NB4 (cell line): ENCODE data around the gene KCNJ13.

Experiments used
- POLR2A ChIP-seq: IDR thresholded peaks from 2 replicates; pipeline ENCODE4 v1.6.1; 2011; ENCODE audit warnings: mild to moderate bottlenecking; ENCODE audit not compliant: insufficient read length; ENCODE audit errors: extremely low read depth
- TF ChIP-seq, protein P1 (sequence below): IDR thresholded peaks from one replicate; pipeline ENCODE4 v1.5.1; 2012; ENCODE audit warnings: low read depth, low read length

DNA sequence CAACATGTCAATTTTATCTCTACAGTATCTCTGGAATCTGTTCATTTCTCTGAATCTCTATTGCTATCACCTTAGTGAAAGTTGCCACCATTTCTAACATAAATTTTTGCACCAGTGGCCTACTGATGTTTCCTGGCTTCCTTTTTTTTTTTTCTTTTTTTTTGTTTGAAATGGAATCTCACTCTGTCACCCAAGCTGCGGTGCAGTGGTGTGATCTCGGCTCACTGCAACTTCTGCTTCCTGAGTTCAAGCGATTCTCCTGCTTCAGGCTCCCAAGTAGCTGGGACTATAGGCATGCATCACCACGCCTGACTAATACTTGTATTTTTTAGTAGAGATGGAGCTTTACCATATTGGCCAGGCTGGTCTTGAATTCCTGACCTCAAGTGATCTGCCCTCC is 35.1 kb downstream of the KCNJ13 start:
- TF ChIP-seq, protein P1, sequence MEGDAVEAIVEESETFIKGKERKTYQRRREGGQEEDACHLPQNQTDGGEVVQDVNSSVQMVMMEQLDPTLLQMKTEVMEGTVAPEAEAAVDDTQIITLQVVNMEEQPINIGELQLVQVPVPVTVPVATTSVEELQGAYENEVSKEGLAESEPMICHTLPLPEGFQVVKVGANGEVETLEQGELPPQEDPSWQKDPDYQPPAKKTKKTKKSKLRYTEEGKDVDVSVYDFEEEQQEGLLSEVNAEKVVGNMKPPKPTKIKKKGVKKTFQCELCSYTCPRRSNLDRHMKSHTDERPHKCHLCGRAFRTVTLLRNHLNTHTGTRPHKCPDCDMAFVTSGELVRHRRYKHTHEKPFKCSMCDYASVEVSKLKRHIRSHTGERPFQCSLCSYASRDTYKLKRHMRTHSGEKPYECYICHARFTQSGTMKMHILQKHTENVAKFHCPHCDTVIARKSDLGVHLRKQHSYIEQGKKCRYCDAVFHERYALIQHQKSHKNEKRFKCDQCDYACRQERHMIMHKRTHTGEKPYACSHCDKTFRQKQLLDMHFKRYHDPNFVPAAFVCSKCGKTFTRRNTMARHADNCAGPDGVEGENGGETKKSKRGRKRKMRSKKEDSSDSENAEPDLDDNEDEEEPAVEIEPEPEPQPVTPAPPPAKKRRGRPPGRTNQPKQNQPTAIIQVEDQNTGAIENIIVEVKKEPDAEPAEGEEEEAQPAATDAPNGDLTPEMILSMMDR = no peak
- TF ChIP-seq POLR2A = no peak
